ENCODE results near the gene DPEP1. TPM values are rescaled to one million over a fixed set of nuclear protein-coding genes. Genes with fewer than 3 reads are reported as not detected.

The DPEP1 gene
- total and polyA plus RNA-seq, 4 donors: 0.99 to 9.8 (median 5.1) TPM

- H3K27me3 ChIP-seq (ENCODE audit: control insufficient read depth, insufficient read depth, low read length): peaks cover 29% of the 10 kb centered on the region
These were observed 36.2 kb upstream of the DPEP1 start for GRCh38 chr16:89577055-89577759.

GRCh38 chr16:89579351-89579750 lies 34.1 kb upstream of the DPEP1 start:
- no peak for DNase-seq (ENCODE audit: low read depth in 4 of 6, low spot score in 6 of 6)
- Histone ChIP-seq H3K27me3 (ENCODE audit: control insufficient read depth, insufficient read depth, low read length) (peaks cover 17% of the 10 kb centered on the region), H3K4me3 (ENCODE audit: low read depth, low read length) (no peak overlapping the region), H3K36me3 (ENCODE audit: control insufficient read depth, insufficient read depth, low read length) (peaks cover 38% of the 10 kb centered on the region), H3K4me1 (ENCODE audit: control insufficient read depth, insufficient read depth, low read length) (peaks cover 11% of the 10 kb centered on the region), H3K9me3 (ENCODE audit: control insufficient read depth, insufficient read depth, low read length) (no peaks in the 10 kb centered on the region), H3K27ac (ENCODE audit: low read depth, low read length) (no peak overlapping the region)
- 91% methylated on average over 15 of the region's 15 CpGs for WGBS (ENCODE audit: insufficient coverage)

More at GRCh38 chr16:89577055-89577759, 36.2 kb upstream of the DPEP1 start:
- WGBS (ENCODE audit: insufficient coverage): 91% methylated on average over 24 of the region's 25 CpGs
- H3K36me3 ChIP-seq (ENCODE audit: control insufficient read depth, insufficient read depth, low read length): peaks cover 16% of the 10 kb centered on the region
- H3K4me1 ChIP-seq (ENCODE audit: control insufficient read depth, insufficient read depth, low read length): peaks cover 18% of the 10 kb centered on the region
- no peak overlapping the region for H3K27ac ChIP-seq (ENCODE audit: low read depth, low read length)
- DNase-seq (ENCODE audit: low read depth in 4 of 6, low spot score in 6 of 6): no peak
- no peaks in the 10 kb centered on the region for H3K9me3 ChIP-seq (ENCODE audit: control insufficient read depth, insufficient read depth, low read length)
- no peak overlapping the region for H3K4me3 ChIP-seq (ENCODE audit: low read depth, low read length)

- no peaks in the 10 kb centered on the region for H3K9me3 ChIP-seq (ENCODE audit: control insufficient read depth, insufficient read depth, low read length)
- WGBS (ENCODE audit: insufficient coverage): 89% methylated on average over 32 of the region's 33 CpGs
- H3K4me3 ChIP-seq (ENCODE audit: low read depth, low read length): no peak overlapping the region
- DNase-seq (ENCODE audit: low read depth in 4 of 6, low spot score in 6 of 6): no peak
- H3K36me3 ChIP-seq (ENCODE audit: control insufficient read depth, insufficient read depth, low read length): peaks cover 49% of the 10 kb centered on the region
- peaks cover 6% of the 10 kb centered on the region for H3K27me3 ChIP-seq (ENCODE audit: control insufficient read depth, insufficient read depth, low read length)
- no peak overlapping the region for H3K27ac ChIP-seq (ENCODE audit: low read depth, low read length)
- no peaks in the 10 kb centered on the region for H3K4me1 ChIP-seq (ENCODE audit: control insufficient read depth, insufficient read depth, low read length)
These were observed 32.3 kb upstream of the DPEP1 start for GRCh38 chr16:89581045-89581695.

- WGBS (ENCODE audit: insufficient coverage): 84% methylated on average over 13 of the region's 15 CpGs
- peaks cover 53% of the 10 kb centered on the region for H3K36me3 ChIP-seq (ENCODE audit: control insufficient read depth, insufficient read depth, low read length)
- no peaks in the 10 kb centered on the region for H3K4me1 ChIP-seq (ENCODE audit: control insufficient read depth, insufficient read depth, low read length)
- no peaks in the 10 kb centered on the region for H3K27me3 ChIP-seq (ENCODE audit: control insufficient read depth, insufficient read depth, low read length)
- no peak overlapping the region for H3K27ac ChIP-seq (ENCODE audit: low read depth, low read length)
- no peak for DNase-seq (ENCODE audit: low read depth in 4 of 6, low spot score in 6 of 6)
- H3K9me3 ChIP-seq (ENCODE audit: control insufficient read depth, insufficient read depth, low read length): no peaks in the 10 kb centered on the region
- H3K4me3 ChIP-seq (ENCODE audit: low read depth, low read length): no peak overlapping the region
These were observed 31.4 kb upstream of the DPEP1 start for GRCh38 chr16:89581861-89582563.

GRCh38 chr16:89582614-89583196 lies 30.7 kb upstream of the DPEP1 start:
- H3K4me3 ChIP-seq (ENCODE audit: low read depth, low read length): no peak overlapping the region
- H3K4me1 ChIP-seq (ENCODE audit: control insufficient read depth, insufficient read depth, low read length): no peaks in the 10 kb centered on the region
- 86% methylated on average over 17 of the region's 19 CpGs for WGBS (ENCODE audit: insufficient coverage)
- no peaks in the 10 kb centered on the region for H3K9me3 ChIP-seq (ENCODE audit: control insufficient read depth, insufficient read depth, low read length)
- H3K36me3 ChIP-seq (ENCODE audit: control insufficient read depth, insufficient read depth, low read length): peaks cover 51% of the 10 kb centered on the region
- no peaks in the 10 kb centered on the region for H3K27me3 ChIP-seq (ENCODE audit: control insufficient read depth, insufficient read depth, low read length)
- H3K27ac ChIP-seq (ENCODE audit: low read depth, low read length): no peak overlapping the region
- no peak for DNase-seq (ENCODE audit: low read depth in 4 of 6, low spot score in 6 of 6)

GRCh38 chr16:89583197-89583894 lies 30.1 kb upstream of the DPEP1 start:
- DNase-seq (ENCODE audit: low read depth in 4 of 6, low spot score in 6 of 6): no peak
- Histone ChIP-seq H3K27me3 (ENCODE audit: control insufficient read depth, insufficient read depth, low read length) (no peaks in the 10 kb centered on the region), H3K36me3 (ENCODE audit: control insufficient read depth, insufficient read depth, low read length) (peaks cover 54% of the 10 kb centered on the region), H3K9me3 (ENCODE audit: control insufficient read depth, insufficient read depth, low read length) (no peaks in the 10 kb centered on the region), H3K27ac (ENCODE audit: low read depth, low read length) (no peak overlapping the region), H3K4me3 (ENCODE audit: low read depth, low read length) (no peak overlapping the region), H3K4me1 (ENCODE audit: control insufficient read depth, insufficient read depth, low read length) (no peaks in the 10 kb centered on the region)
- 92% methylated on average over 36 of the region's 36 CpGs for WGBS (ENCODE audit: insufficient coverage)

- Histone ChIP-seq H3K4me3 (ENCODE audit: low read depth, low read length) (no peak overlapping the region), H3K9me3 (ENCODE audit: control insufficient read depth, insufficient read depth, low read length) (no peaks in the 10 kb centered on the region), H3K36me3 (ENCODE audit: control insufficient read depth, insufficient read depth, low read length) (peaks cover 59% of the 10 kb centered on the region), H3K4me1 (ENCODE audit: control insufficient read depth, insufficient read depth, low read length) (no peaks in the 10 kb centered on the region), H3K27me3 (ENCODE audit: control insufficient read depth, insufficient read depth, low read length) (no peaks in the 10 kb centered on the region), H3K27ac (ENCODE audit: low read depth, low read length) (no peak overlapping the region)
- no peak for DNase-seq (ENCODE audit: low read depth in 4 of 6, low spot score in 6 of 6)
- WGBS (ENCODE audit: insufficient coverage): 92% methylated on average over 42 of the region's 49 CpGs
These were observed 29.4 kb upstream of the DPEP1 start for GRCh38 chr16:89583895-89584644.

- H3K27ac ChIP-seq (ENCODE audit: low read depth, low read length): no peak overlapping the region
- H3K4me3 ChIP-seq (ENCODE audit: low read depth, low read length): no peak overlapping the region
- WGBS (ENCODE audit: insufficient coverage): 78% methylated on average over 18 of the region's 25 CpGs
- H3K4me1 ChIP-seq (ENCODE audit: control insufficient read depth, insufficient read depth, low read length): no peaks in the 10 kb centered on the region
- no peak for DNase-seq (ENCODE audit: low read depth in 4 of 6, low spot score in 6 of 6)
- no peaks in the 10 kb centered on the region for H3K27me3 ChIP-seq (ENCODE audit: control insufficient read depth, insufficient read depth, low read length)
- H3K36me3 ChIP-seq (ENCODE audit: control insufficient read depth, insufficient read depth, low read length): peaks cover 63% of the 10 kb centered on the region
- H3K9me3 ChIP-seq (ENCODE audit: control insufficient read depth, insufficient read depth, low read length): no peaks in the 10 kb centered on the region
These were observed 28.5 kb upstream of the DPEP1 start for GRCh38 chr16:89584768-89585549.

Data from spinal cord (tissue), 10 donors.